Neuronal stem cell (in vitro differentiated cells): ENCODE data around the gene GLB1L2.

Experiments
- DNase-seq: peaks from one replicate; pipeline ENCODE4 v3.0.0-alpha.2; 2013; ENCODE audit warnings: low spot score
- H2AFZ ChIP-seq: one replicate; pipeline ENCODE4 v1.6.1; 2013; ENCODE audit warnings: mild to moderate bottlenecking, low read length, inconsistent platforms
- H2AK5ac ChIP-seq: 2 replicates; pipeline ENCODE4 v1.6.1; 2013; ENCODE audit warnings: low read depth, mild to moderate bottlenecking, inconsistent platforms, low read length, moderate library complexity, mixed read lengths
- H2BK120ac ChIP-seq: 2 replicates; pipeline ENCODE4 v1.6.1; 2013; ENCODE audit warnings: low read depth, mild to moderate bottlenecking, inconsistent platforms, low read length, moderate library complexity, mixed read lengths
- H2BK12ac ChIP-seq: one replicate; pipeline ENCODE4 v1.6.1; 2013; ENCODE audit warnings: low read length, inconsistent platforms
- H2BK15ac ChIP-seq: 2 replicates; pipeline ENCODE4 v1.6.1; 2013; ENCODE audit warnings: mild to moderate bottlenecking, low read length, inconsistent platforms, mixed read lengths
- H2BK5ac ChIP-seq: one replicate; pipeline ENCODE4 v1.6.1; 2013; ENCODE audit warnings: inconsistent platforms, mild to moderate bottlenecking, low read length, moderate library complexity
- H3K14ac ChIP-seq: one replicate; pipeline ENCODE4 v1.6.1; 2013; ENCODE audit warnings: low read length, inconsistent platforms
- H3K18ac ChIP-seq: 2 replicates; pipeline ENCODE4 v1.6.1; 2013; ENCODE audit warnings: low read length, inconsistent platforms
- H3K23ac ChIP-seq: 2 replicates; pipeline ENCODE4 v1.6.1; 2013; ENCODE audit warnings: low read depth, mild to moderate bottlenecking, mixed read lengths, low read length, inconsistent platforms; ENCODE audit not compliant: poor library complexity
- H3K27ac ChIP-seq: replicated peaks from 3 replicates; pipeline ENCODE4 v1.5.1; 2013; ENCODE audit warnings: low read length, inconsistent platforms
- H3K27me3 ChIP-seq, 3 experiments: 2 replicates each; pipeline ENCODE4 v1.6.1; 2013; ENCODE audit warnings: low read length in 3 of 3, mild to moderate bottlenecking in 2 of 3, inconsistent platforms in 1 of 3, low read depth in 1 of 3, mixed read lengths in 1 of 3, moderate library complexity in 1 of 3; ENCODE audit not compliant: control insufficient read depth in 3 of 3, insufficient read depth in 3 of 3
- H3K36me3 ChIP-seq, 2 donors: replicated peaks in 1 of 2; 2 replicates each; pipeline ENCODE4 v1.6.1; 2013; ENCODE audit warnings: low read length in 2 of 2; ENCODE audit not compliant: control insufficient read depth in 2 of 2, insufficient read depth in 2 of 2
- H3K4ac ChIP-seq: 2 replicates; pipeline ENCODE4 v1.6.1; 2013; ENCODE audit warnings: inconsistent platforms, mild to moderate bottlenecking, low read length, moderate library complexity
- H3K4me1 ChIP-seq, 2 donors: 1 replicate in 1 of 2; 2 replicates in 1 of 2; pipeline ENCODE4 v1.6.1; 2013; ENCODE audit warnings: low read length in 2 of 2, low read depth in 1 of 2; ENCODE audit not compliant: control insufficient read depth in 2 of 2, insufficient read depth in 1 of 2
- H3K4me2 ChIP-seq: one replicate; pipeline ENCODE4 v1.6.1; 2013; ENCODE audit warnings: mild to moderate bottlenecking, low read length, inconsistent platforms; ENCODE audit not compliant: insufficient read depth, poor library complexity, severe bottlenecking
- H3K4me3 ChIP-seq, 2 donors: 2 replicates each; pipeline ENCODE4 v1.5.1; 2013; ENCODE audit warnings: low read length in 2 of 2, mild to moderate bottlenecking in 2 of 2, inconsistent platforms in 1 of 2, moderate library complexity in 1 of 2
- H3K79me1 ChIP-seq: one replicate; pipeline ENCODE4 v1.6.1; 2013; ENCODE audit warnings: low read depth, mild to moderate bottlenecking, inconsistent platforms, low read length, moderate library complexity
- H3K9ac ChIP-seq: one replicate; pipeline ENCODE4 v1.6.1; 2013; ENCODE audit warnings: mild to moderate bottlenecking, low read depth, low read length, inconsistent platforms; ENCODE audit not compliant: poor library complexity
- H3K9me3 ChIP-seq, 2 donors: replicated peaks in 1 of 2; 2 replicates each; pipeline versions ENCODE3 to v1.6.1; 2013; ENCODE audit warnings: low read length in 2 of 2, mild to moderate bottlenecking in 2 of 2, inconsistent platforms in 1 of 2, low read depth in 1 of 2, mixed read lengths in 1 of 2, moderate library complexity in 1 of 2; ENCODE audit not compliant: control insufficient read depth in 2 of 2, insufficient read depth in 1 of 2
- H4K8ac ChIP-seq: one replicate; pipeline ENCODE4 v1.6.1; 2013; ENCODE audit warnings: low read depth, mild to moderate bottlenecking, inconsistent platforms, low read length, moderate library complexity
- H4K91ac ChIP-seq: one replicate; pipeline ENCODE4 v1.6.1; 2013; ENCODE audit warnings: low read length, low read depth, mild to moderate bottlenecking, inconsistent platforms; ENCODE audit not compliant: poor library complexity
- whole genome bisulfite sequencing, 2 donors: extraction: QIAGEN DNeasy Blood & Tissue Kit; methylation state at CpG; one replicate each; pipeline ENCODE4 v1.1.7; 2013; ENCODE audit warnings: missing lambda C conversion rate in 2 of 2, mixed read lengths in 1 of 2; ENCODE audit not compliant: insufficient read length in 2 of 2, insufficient replicate concordance in 1 of 2; ENCODE audit errors: extremely low coverage in 2 of 2; 5-methylcytosine and 5-hydroxymethylcytosine counted together

The GLB1L2 gene

DNA sequence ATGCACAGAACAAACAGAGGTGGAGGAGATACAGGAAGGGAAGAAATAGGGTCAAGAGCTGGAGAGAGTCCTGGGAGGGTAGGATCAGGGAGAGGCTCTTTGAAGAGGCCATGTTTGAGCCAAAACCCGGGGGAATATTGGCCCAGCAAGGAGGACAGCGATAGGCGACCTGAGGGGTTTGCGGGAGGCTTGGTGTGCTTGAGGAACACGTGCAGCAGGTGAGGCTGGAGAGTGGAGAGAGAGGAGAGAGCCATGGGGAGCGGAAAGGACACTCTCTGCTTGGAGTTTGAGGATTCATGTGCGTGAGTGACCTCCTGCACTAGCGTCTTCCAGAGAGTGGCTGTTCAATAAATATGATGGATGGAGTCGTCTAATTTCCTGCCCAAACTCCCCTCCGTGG, 84.9 kb downstream of the GLB1L2 start:
- Histone ChIP-seq H3K23ac (no peak overlapping the region), H2AK5ac (no peak overlapping the region), H2BK12ac (no peak overlapping the region), H4K91ac (no peak overlapping the region), H4K8ac (no peak overlapping the region), H3K9me3 (no peaks in the 10 kb centered on the region), H2BK5ac (no peak overlapping the region), H3K27ac (no peak overlapping the region), H3K36me3 (no peaks in the 10 kb centered on the region), H3K4me1 (peaks cover 15 to 23% of the 10 kb centered on the region in 2 donors), H3K18ac (no peak overlapping the region), H3K27me3 (no peaks in the 10 kb centered on the region), H3K4me2 (no peak overlapping the region), H3K4ac (no peak overlapping the region), H2AFZ (no peak overlapping the region), H2BK15ac (no peak overlapping the region), H2BK120ac (no peak overlapping the region), H3K14ac (no peak overlapping the region), H3K4me3 (no peak overlapping the region), H3K9ac (no peak overlapping the region), H3K79me1 (no peaks in the 10 kb centered on the region)
- DNase-seq = no peak
- WGBS, 2 donors = no CpG with 5 or more reads among the region's 10 CpGs

DNA sequence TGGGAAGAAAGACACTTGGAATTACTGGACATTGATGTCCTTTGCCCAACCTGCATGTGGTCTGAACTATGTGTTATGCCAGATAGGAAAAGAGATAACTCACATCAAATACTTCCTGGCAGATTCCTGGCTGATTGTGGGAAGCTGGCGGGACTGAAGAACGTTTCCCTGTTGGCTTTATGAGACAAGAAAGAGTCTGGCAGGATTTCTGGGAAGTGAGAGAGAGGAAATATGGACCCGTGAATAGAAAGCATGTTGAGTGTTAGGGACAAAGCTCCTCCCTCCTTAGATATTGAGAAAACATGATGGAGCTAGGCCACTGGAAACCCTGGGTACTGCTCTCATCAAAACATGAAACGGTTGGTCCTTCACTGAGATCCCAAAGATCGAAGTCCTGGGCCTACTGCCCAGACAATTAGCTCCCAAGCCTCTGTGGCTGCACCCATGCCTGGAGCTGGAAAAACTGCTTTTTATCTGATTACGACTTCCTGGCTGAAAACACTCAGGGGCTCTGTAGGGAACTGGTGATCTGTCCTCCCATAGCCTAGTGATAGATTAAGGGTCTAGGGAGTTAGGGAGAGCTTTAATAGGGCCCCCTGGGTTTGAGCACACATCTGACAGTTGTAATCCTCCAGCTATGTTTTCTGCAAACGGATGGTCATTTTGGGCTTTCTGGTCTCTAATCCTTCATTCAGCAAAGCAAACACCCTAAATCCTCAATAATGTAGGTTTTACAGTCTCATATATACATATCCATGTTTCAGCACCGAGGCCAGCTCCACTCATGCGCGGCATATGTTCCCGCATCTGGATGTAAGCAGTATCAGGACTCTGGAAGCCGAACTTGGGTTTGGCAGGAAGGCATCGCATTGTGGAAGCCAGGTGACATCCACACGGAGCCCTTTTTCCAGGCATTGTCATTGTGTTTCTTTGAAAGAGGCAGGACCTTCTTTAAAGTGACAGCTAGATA, 86.4 kb downstream of the GLB1L2 start:
- Histone ChIP-seq H3K14ac (no peak overlapping the region), H3K4me1 (peaks cover 13 to 22% of the 10 kb centered on the region in 2 donors), H3K27me3 (no peaks in the 10 kb centered on the region), H3K4me2 (no peak overlapping the region), H2BK12ac (no peak overlapping the region), H4K91ac (no peak overlapping the region), H3K79me1 (no peaks in the 10 kb centered on the region), H3K27ac (no peak overlapping the region), H3K4me3 (no peak overlapping the region), H2BK15ac (no peak overlapping the region), H3K36me3 (no peaks in the 10 kb centered on the region), H2AK5ac (no peak overlapping the region), H3K18ac (no peak overlapping the region), H3K9me3 (no peaks in the 10 kb centered on the region), H4K8ac (no peak overlapping the region), H2BK120ac (no peak overlapping the region), H3K9ac (no peak overlapping the region), H3K23ac (no peak overlapping the region), H2AFZ (no peak overlapping the region), H3K4ac (no peak overlapping the region), H2BK5ac (no peak overlapping the region)
- no peak for DNase-seq
- WGBS, 2 donors = no CpG with 5 or more reads among the region's 14 CpGs

DNA sequence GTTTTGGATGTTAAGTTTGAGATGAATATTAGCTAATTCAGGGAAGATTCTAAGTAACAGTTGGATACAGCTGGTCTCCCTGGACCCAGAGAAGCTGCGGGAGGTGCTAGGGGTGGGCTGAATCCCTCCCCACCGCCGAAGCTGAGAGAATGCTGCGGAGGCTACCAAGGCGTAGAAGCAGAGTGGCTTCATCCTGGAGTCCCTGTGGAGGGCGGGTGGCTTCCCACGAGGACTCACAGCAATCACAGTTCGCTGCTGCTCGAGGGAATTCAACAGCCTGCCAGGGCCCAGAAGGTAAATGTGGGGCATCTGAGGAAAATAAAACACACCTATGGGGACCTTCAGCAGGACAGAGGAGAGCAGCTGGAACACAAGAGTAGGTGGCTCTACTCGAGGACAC, 91.3 kb downstream of the GLB1L2 start:
- Histone ChIP-seq H3K4ac (no peak overlapping the region), H3K14ac (no peak overlapping the region), H2AK5ac (no peak overlapping the region), H3K23ac (no peak overlapping the region), H3K9ac (no peak overlapping the region), H4K91ac (no peak overlapping the region), H3K9me3 (no peaks in the 10 kb centered on the region), H2BK15ac (no peak overlapping the region), H4K8ac (no peak overlapping the region), H2AFZ (no peak overlapping the region), H2BK120ac (no peak overlapping the region), H3K27ac (no peak overlapping the region), H3K79me1 (no peaks in the 10 kb centered on the region), H3K27me3 (no peaks in the 10 kb centered on the region), H3K18ac (no peak overlapping the region), H3K4me3 (no peak overlapping the region), H2BK12ac (no peak overlapping the region), H3K4me2 (no peak overlapping the region), H3K4me1 (no peaks in the 10 kb centered on the region), H3K36me3 (peaks cover 0 to 2% of the 10 kb centered on the region in 2 donors), H2BK5ac (no peak overlapping the region)
- no CpG with 5 or more reads among the region's 10 CpGs for WGBS, 2 donors
- DNase-seq = no peak

DNA sequence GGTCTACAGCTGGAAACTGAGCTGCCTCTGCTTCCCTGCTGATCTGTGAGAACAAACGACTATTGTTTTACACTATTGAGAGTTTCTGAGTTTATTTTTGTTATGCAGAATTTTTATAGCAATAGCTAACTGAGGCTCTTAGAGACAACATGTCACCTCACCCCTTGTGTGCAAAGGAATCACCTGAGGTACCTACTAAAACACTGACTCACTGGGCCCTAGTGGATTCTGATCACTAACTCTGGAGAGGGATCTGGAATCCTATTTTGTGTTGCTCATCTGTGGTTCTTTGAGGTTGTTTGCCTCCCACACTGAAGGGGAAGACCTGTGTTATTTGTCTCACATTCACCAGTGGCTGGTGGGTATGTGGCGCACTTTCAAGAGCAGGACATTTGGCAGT, 93.6 kb downstream of the GLB1L2 start:
- no peaks in the 10 kb centered on the region for H3K27me3 ChIP-seq
- H2BK15ac ChIP-seq = no peak overlapping the region
- no peak overlapping the region for H4K91ac ChIP-seq
- H3K9ac ChIP-seq = no peak overlapping the region
- H2BK120ac ChIP-seq = no peak overlapping the region
- H2AFZ ChIP-seq = no peak overlapping the region
- DNase-seq = no peak
- no peak overlapping the region for H2AK5ac ChIP-seq
- H3K79me1 ChIP-seq = no peaks in the 10 kb centered on the region
- no peak overlapping the region for H3K4me2 ChIP-seq
- H2BK12ac ChIP-seq = no peak overlapping the region
- H3K4me3 ChIP-seq = no peak overlapping the region
- no peak overlapping the region for H3K4ac ChIP-seq
- H3K36me3 ChIP-seq = peaks cover 0 to 2% of the 10 kb centered on the region in 2 donors
- no CpG with 5 or more reads among the region's 2 CpGs for WGBS, 2 donors
- H4K8ac ChIP-seq = no peak overlapping the region
- no peak overlapping the region for H3K18ac ChIP-seq
- H3K9me3 ChIP-seq = no peaks in the 10 kb centered on the region
- H3K23ac ChIP-seq = no peak overlapping the region
- no peak overlapping the region for H3K27ac ChIP-seq
- no peak overlapping the region for H3K14ac ChIP-seq
- no peak overlapping the region for H2BK5ac ChIP-seq
- peaks cover 0 to 1% of the 10 kb centered on the region in 2 donors for H3K4me1 ChIP-seq
